ENCODE measurements around the gene OLAH.

- no peak for TF ChIP-seq CTCF (IDR thresholded peaks at IDR 0.05)
- no peak for TF ChIP-seq POLR2A (IDR thresholded peaks at IDR 0.05)
These were observed 6.1 kb upstream of the OLAH start for GRCh38 chr10:15037691-15038090.

All from testis (tissue), 2 donors.